ENCODE data around the gene COX4I1. TPM values are rescaled to one million over a fixed set of nuclear protein-coding genes. Genes with fewer than 3 reads are reported as not detected.
"Not testable (repeated sequence)": the region's sequence is repeated elsewhere in the genome, so short reads cannot be mapped to it uniquely, and the experiment has no call there.

COX4I1 gene
- total RNA-seq, 2 experiments from 2014 or later, result 505 to 520 TPM

GRCh38 chr16:85830821-85831220 lies 31.3 kb downstream of the COX4I1 start:
- Mint-ChIP-seq H3K36me3 (ENCODE audit: low read depth) (no peaks in the 10 kb centered on the region), H3K4me3 (no peak overlapping the region), H3K27me3 (ENCODE audit: low read depth) (peaks cover 34% of the 10 kb centered on the region), H3K4me1 (ENCODE audit: low read depth) (peaks cover 10% of the 10 kb centered on the region), H3K27ac (no peak overlapping the region), H3K9me3 (ENCODE audit: insufficient read depth) (no peaks in the 10 kb centered on the region)
- DNase-seq (no peak), ATAC-seq (no peak)
- POLR2A ChIA-PET, result no interaction called here
- CTCF ChIA-PET, result interaction anchor here (1.5 to 3.7 kb wide), 2 partner anchors 10 to 156 kb away, joined by 5 to 13 read pairs; no protein-coding TSS in a partner anchor

GRCh38 chr16:85832570-85833218 lies 33.2 kb downstream of the COX4I1 start:
- no peak overlapping the region for H3K27ac Mint-ChIP-seq
- no peak for ATAC-seq
- ChIA-PET POLR2A (no interaction called here), CTCF (interaction anchor here (1.0 to 3.7 kb wide), 3 partner anchors 10 to 155 kb away, joined by 3 to 13 read pairs (median 4); no protein-coding TSS in a partner anchor)
- no peak overlapping the region for H3K4me3 Mint-ChIP-seq
- no peak for DNase-seq
- peaks cover 34% of the 10 kb centered on the region for H3K27me3 Mint-ChIP-seq (ENCODE audit: low read depth)
- H3K4me1 Mint-ChIP-seq (ENCODE audit: low read depth), result peaks cover 10% of the 10 kb centered on the region
- no peaks in the 10 kb centered on the region for H3K9me3 Mint-ChIP-seq (ENCODE audit: insufficient read depth)
- H3K36me3 Mint-ChIP-seq (ENCODE audit: low read depth), result no peaks in the 10 kb centered on the region

GRCh38 chr16:85833219-85833920 lies 33.9 kb downstream of the COX4I1 start:
- H3K36me3 Mint-ChIP-seq (ENCODE audit: low read depth), result no peaks in the 10 kb centered on the region
- H3K4me3 Mint-ChIP-seq, result no peak overlapping the region
- DNase-seq, result no peak
- H3K4me1 Mint-ChIP-seq (ENCODE audit: low read depth), result peaks cover 10% of the 10 kb centered on the region
- no peak for ATAC-seq
- ChIA-PET CTCF (interaction anchor here (3.7 kb wide), 1 partner anchor 13 kb away, joined by 13 read pairs; no protein-coding TSS in a partner anchor), POLR2A (no interaction called here)
- H3K9me3 Mint-ChIP-seq (ENCODE audit: insufficient read depth), result no peaks in the 10 kb centered on the region
- H3K27ac Mint-ChIP-seq, result no peak overlapping the region
- H3K27me3 Mint-ChIP-seq (ENCODE audit: low read depth), result peaks cover 36% of the 10 kb centered on the region

- H3K36me3 Mint-ChIP-seq (ENCODE audit: low read depth), result no peaks in the 10 kb centered on the region
- peaks cover under 1% of the 10 kb centered on the region for H3K4me1 Mint-ChIP-seq (ENCODE audit: low read depth)
- H3K27me3 Mint-ChIP-seq (ENCODE audit: low read depth), result peaks cover 24% of the 10 kb centered on the region
- no peak for DNase-seq
- no peaks in the 10 kb centered on the region for H3K9me3 Mint-ChIP-seq (ENCODE audit: insufficient read depth)
- ChIA-PET CTCF (interaction anchor here (3.9 kb wide), 1 partner anchor 14 kb away, joined by 15 read pairs; no protein-coding TSS in a partner anchor), POLR2A (no interaction called here)
- H3K27ac Mint-ChIP-seq, result no peak overlapping the region
- H3K4me3 Mint-ChIP-seq, result no peak overlapping the region
- ATAC-seq, result no peak
These were observed 35.2 kb downstream of the COX4I1 start for GRCh38 chr16:85834741-85835140.

- H3K4me1 Mint-ChIP-seq (ENCODE audit: low read depth), result no peaks in the 10 kb centered on the region
- no peaks in the 10 kb centered on the region for H3K36me3 Mint-ChIP-seq (ENCODE audit: low read depth)
- CTCF ChIA-PET, result interaction anchor here (3.9 kb wide), 1 partner anchor 14 kb away, joined by 15 read pairs; no protein-coding TSS in a partner anchor
- POLR2A ChIA-PET, result no interaction called here
- H3K4me3 Mint-ChIP-seq, result no peak overlapping the region
- DNase-seq (no peak), ATAC-seq (no peak)
- H3K27me3 Mint-ChIP-seq (ENCODE audit: low read depth), result peaks cover 24% of the 10 kb centered on the region
- no peaks in the 10 kb centered on the region for H3K9me3 Mint-ChIP-seq (ENCODE audit: insufficient read depth)
- no peak overlapping the region for H3K27ac Mint-ChIP-seq
These were observed 35.8 kb downstream of the COX4I1 start for GRCh38 chr16:85835227-85835751.

GRCh38 chr16:85835956-85836705 lies 36.6 kb downstream of the COX4I1 start:
- H3K27me3 Mint-ChIP-seq (ENCODE audit: low read depth), result peaks cover 19% of the 10 kb centered on the region
- ATAC-seq (no peak), DNase-seq (no peak)
- ChIA-PET POLR2A (no interaction called here), CTCF (interaction anchor here (3.9 kb wide), 1 partner anchor 15 kb away, joined by 15 read pairs; no protein-coding TSS in a partner anchor)
- no peak overlapping the region for H3K27ac Mint-ChIP-seq
- no peak overlapping the region for H3K4me3 Mint-ChIP-seq
- no peaks in the 10 kb centered on the region for H3K9me3 Mint-ChIP-seq (ENCODE audit: insufficient read depth)
- no peaks in the 10 kb centered on the region for H3K4me1 Mint-ChIP-seq (ENCODE audit: low read depth)
- no peaks in the 10 kb centered on the region for H3K36me3 Mint-ChIP-seq (ENCODE audit: low read depth)

GRCh38 chr16:85836706-85837582 lies 37.4 kb downstream of the COX4I1 start:
- DNase-seq, result no peak
- H3K4me3 Mint-ChIP-seq, result no peak overlapping the region
- no peaks in the 10 kb centered on the region for H3K9me3 Mint-ChIP-seq (ENCODE audit: insufficient read depth)
- CTCF ChIA-PET, result interaction anchor here (3.9 kb wide), 1 partner anchor 16 kb away, joined by 15 read pairs; no protein-coding TSS in a partner anchor
- ATAC-seq, result no peak
- POLR2A ChIA-PET, result interaction anchor here (0.5 to 0.6 kb wide), 2 partner anchors 94 to 152 kb away, joined by 3 read pairs; no protein-coding TSS in a partner anchor
- no peaks in the 10 kb centered on the region for H3K36me3 Mint-ChIP-seq (ENCODE audit: low read depth)
- peaks cover 13% of the 10 kb centered on the region for H3K27me3 Mint-ChIP-seq (ENCODE audit: low read depth)
- no peaks in the 10 kb centered on the region for H3K4me1 Mint-ChIP-seq (ENCODE audit: low read depth)
- no peak overlapping the region for H3K27ac Mint-ChIP-seq

GRCh38 chr16:85837654-85838053 lies 38.2 kb downstream of the COX4I1 start:
- H3K9me3 Mint-ChIP-seq (ENCODE audit: insufficient read depth); DNase-seq; H3K27me3 Mint-ChIP-seq (ENCODE audit: low read depth); H3K4me3 Mint-ChIP-seq; H3K27ac Mint-ChIP-seq; H3K4me1 Mint-ChIP-seq (ENCODE audit: low read depth); ATAC-seq; H3K36me3 Mint-ChIP-seq (ENCODE audit: low read depth): not testable (repeated sequence)
- ChIA-PET POLR2A (interaction anchor here (0.5 kb wide), 1 partner anchor 93 kb away, joined by 3 read pairs; no protein-coding TSS in a partner anchor), CTCF (interaction anchor here (3.9 kb wide), 1 partner anchor 17 kb away, joined by 15 read pairs; no protein-coding TSS in a partner anchor)

- ChIA-PET POLR2A (no interaction called here), CTCF (no interaction called here)
- no peaks in the 10 kb centered on the region for H3K4me1 Mint-ChIP-seq (ENCODE audit: low read depth)
- DNase-seq (no peak), ATAC-seq (no peak)
- no peak overlapping the region for H3K4me3 Mint-ChIP-seq
- peaks cover 5% of the 10 kb centered on the region for H3K27me3 Mint-ChIP-seq (ENCODE audit: low read depth)
- no peak overlapping the region for H3K27ac Mint-ChIP-seq
- no peaks in the 10 kb centered on the region for H3K9me3 Mint-ChIP-seq (ENCODE audit: insufficient read depth)
- no peaks in the 10 kb centered on the region for H3K36me3 Mint-ChIP-seq (ENCODE audit: low read depth)
These were observed 38.9 kb downstream of the COX4I1 start for GRCh38 chr16:85838381-85838780.

- ATAC-seq, result no peak
- H3K27ac Mint-ChIP-seq, result no peak overlapping the region
- H3K27me3 Mint-ChIP-seq (ENCODE audit: low read depth), result peaks cover 8% of the 10 kb centered on the region
- no peak overlapping the region for H3K4me3 Mint-ChIP-seq
- ChIA-PET CTCF (no interaction called here), POLR2A (no interaction called here)
- H3K9me3 Mint-ChIP-seq (ENCODE audit: insufficient read depth), result no peaks in the 10 kb centered on the region
- H3K4me1 Mint-ChIP-seq (ENCODE audit: low read depth), result no peaks in the 10 kb centered on the region
- no peak for DNase-seq
- H3K36me3 Mint-ChIP-seq (ENCODE audit: low read depth), result no peaks in the 10 kb centered on the region
These were observed 39.5 kb downstream of the COX4I1 start for GRCh38 chr16:85838876-85839585.
